K562 (cell line): ENCODE data around the gene MEX3A. TPM values are rescaled to one million over a fixed set of nuclear protein-coding genes. Genes with fewer than 3 reads are reported as not detected.

ENCODE experiments used
- BRD9 ChIP-seq: fragments of 450-650 bp; IDR thresholded peaks from 2 replicates; pipeline ENCODE4 v1.6.1; 2018; ENCODE audit warnings: low read depth; ENCODE audit not compliant: partially characterized antibody
- GMEB1 ChIP-seq: fragments of 250-450 bp; sonication (Bioruptor Pico); IDR thresholded peaks from 2 replicates; pipeline ENCODE4 v1.4.0; 2020; ENCODE audit warnings: mild to moderate bottlenecking
- HMGXB4 ChIP-seq: sonication (generic); formaldehyde crosslinking; IDR thresholded peaks from 2 replicates; pipeline ENCODE4 v1.8.1; 2023; ENCODE audit warnings: mild to moderate bottlenecking, missing genetic modification reagents
- HSF4 ChIP-seq: fragments of 250-450 bp; sonication (Bioruptor Pico); IDR thresholded peaks from 2 replicates; pipeline ENCODE4 v2.1.2; 2022; ENCODE audit warnings: mild to moderate bottlenecking, moderate library complexity, borderline replicate concordance
- MXI1 ChIP-seq: IDR thresholded peaks from 2 replicates; pipeline ENCODE4 v1.6.1; 2011; ENCODE audit warnings: low read depth, mild to moderate bottlenecking, improper control_type of control experiment, low read length
- ZNF395 ChIP-seq: fragments of 200-800 bp; sonication (Bioruptor generic); IDR thresholded peaks from 2 replicates; pipeline ENCODE4 v1.6.1; 2017; ENCODE audit warnings: missing genetic modification characterization, missing compliant biosample characterization
- ZNF512 ChIP-seq: IDR thresholded peaks from 2 replicates; pipeline ENCODE4 v1.6.1; 2016; ENCODE audit warnings: missing genetic modification characterization, missing compliant biosample characterization
- polyA plus RNA-seq, 8 experiments: library from polyadenylated mRNA; depleted of rRNA in 4 of 8; stranded (reverse) in 5 of 8; unstranded in 3 of 8; fragments of >200 nt; fragmentation: Nextera tagmentation in 2 of 8; fragmentation: Illumina TruSeq in 1 of 8; extraction: Ambion mirVana in 2 of 8; extraction: Trizol in 1 of 8; gene quantifications; 2 replicates each; pipeline versions ENCODE4 v1.2.1 to v1.2.3, GENCODE V29; 2011 to 2014; ENCODE audit warnings: inconsistent platforms in 1 of 8, missing spikeins in 1 of 8
- total RNA-seq, 7 experiments: library from RNA; depleted of rRNA in 6 of 7; stranded (reverse); fragments of >200 nt in 6 of 7; fragmentation: Illumina TruSeq in 2 of 7; extraction: Trizol in 2 of 7; gene quantifications; 2 replicates each; pipeline versions ENCODE4 v1.2.1 to v1.2.3, GENCODE V29; 2011 to 2021; ENCODE audit warnings: low replicate concordance in 1 of 7
- TF ChIP-seq, protein P1 (sequence below): fragments of 450-650 bp; IDR thresholded peaks from 2 replicates; pipeline ENCODE4 v1.7.1; 2018; ENCODE audit warnings: mild to moderate bottlenecking, low read depth; ENCODE audit not compliant: partially characterized antibody
- TF ChIP-seq, protein P2 (sequence below): fragments of 250-450 bp; sonication (Bioruptor Pico); IDR thresholded peaks from 2 replicates; pipeline ENCODE4 v1.4.0; 2020; ENCODE audit warnings: mild to moderate bottlenecking, moderate library complexity
- TF ChIP-seq, protein P3 (sequence below): fragments of 250-450 bp; sonication (Bioruptor Pico); IDR thresholded peaks from 2 replicates; pipeline ENCODE4 v1.8.0; 2021; ENCODE audit warnings: mild to moderate bottlenecking, moderate library complexity

MEX3A gene
- total and polyA plus RNA-seq, 9 of the 15 experiments (the other 6 are each of a cell fraction or from before 2014, with no cell fraction given): 0.36 to 13.7 (median 5.2) TPM

GRCh38 chr1:156054500-156055280 lies 27.6 kb downstream of the MEX3A start, which contains the start of gene LAMTOR2 (continued):
- TF ChIP-seq, protein P1, sequence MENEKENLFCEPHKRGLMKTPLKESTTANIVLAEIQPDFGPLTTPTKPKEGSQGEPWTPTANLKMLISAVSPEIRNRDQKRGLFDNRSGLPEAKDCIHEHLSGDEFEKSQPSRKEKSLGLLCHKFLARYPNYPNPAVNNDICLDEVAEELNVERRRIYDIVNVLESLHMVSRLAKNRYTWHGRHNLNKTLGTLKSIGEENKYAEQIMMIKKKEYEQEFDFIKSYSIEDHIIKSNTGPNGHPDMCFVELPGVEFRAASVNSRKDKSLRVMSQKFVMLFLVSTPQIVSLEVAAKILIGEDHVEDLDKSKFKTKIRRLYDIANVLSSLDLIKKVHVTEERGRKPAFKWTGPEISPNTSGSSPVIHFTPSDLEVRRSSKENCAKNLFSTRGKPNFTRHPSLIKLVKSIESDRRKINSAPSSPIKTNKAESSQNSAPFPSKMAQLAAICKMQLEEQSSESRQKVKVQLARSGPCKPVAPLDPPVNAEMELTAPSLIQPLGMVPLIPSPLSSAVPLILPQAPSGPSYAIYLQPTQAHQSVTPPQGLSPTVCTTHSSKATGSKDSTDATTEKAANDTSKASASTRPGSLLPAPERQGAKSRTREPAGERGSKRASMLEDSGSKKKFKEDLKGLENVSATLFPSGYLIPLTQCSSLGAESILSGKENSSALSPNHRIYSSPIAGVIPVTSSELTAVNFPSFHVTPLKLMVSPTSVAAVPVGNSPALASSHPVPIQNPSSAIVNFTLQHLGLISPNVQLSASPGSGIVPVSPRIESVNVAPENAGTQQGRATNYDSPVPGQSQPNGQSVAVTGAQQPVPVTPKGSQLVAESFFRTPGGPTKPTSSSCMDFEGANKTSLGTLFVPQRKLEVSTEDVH: peak; percentile 38
- TF ChIP-seq ZNF395 (CRISPR knock-in tag) (peak; percentile 91), BRD9 (peak; percentile 6), ZNF512 (tag) (no peak), HMGXB4 (CRISPR knock-in tag) (no peak), GMEB1 (peak; percentile 49; the same call in 1 of the 2 replicates), MXI1 (peak; percentile 96), HSF4 (CRISPR knock-in tag) (no peak)
- TF ChIP-seq, protein P2, sequence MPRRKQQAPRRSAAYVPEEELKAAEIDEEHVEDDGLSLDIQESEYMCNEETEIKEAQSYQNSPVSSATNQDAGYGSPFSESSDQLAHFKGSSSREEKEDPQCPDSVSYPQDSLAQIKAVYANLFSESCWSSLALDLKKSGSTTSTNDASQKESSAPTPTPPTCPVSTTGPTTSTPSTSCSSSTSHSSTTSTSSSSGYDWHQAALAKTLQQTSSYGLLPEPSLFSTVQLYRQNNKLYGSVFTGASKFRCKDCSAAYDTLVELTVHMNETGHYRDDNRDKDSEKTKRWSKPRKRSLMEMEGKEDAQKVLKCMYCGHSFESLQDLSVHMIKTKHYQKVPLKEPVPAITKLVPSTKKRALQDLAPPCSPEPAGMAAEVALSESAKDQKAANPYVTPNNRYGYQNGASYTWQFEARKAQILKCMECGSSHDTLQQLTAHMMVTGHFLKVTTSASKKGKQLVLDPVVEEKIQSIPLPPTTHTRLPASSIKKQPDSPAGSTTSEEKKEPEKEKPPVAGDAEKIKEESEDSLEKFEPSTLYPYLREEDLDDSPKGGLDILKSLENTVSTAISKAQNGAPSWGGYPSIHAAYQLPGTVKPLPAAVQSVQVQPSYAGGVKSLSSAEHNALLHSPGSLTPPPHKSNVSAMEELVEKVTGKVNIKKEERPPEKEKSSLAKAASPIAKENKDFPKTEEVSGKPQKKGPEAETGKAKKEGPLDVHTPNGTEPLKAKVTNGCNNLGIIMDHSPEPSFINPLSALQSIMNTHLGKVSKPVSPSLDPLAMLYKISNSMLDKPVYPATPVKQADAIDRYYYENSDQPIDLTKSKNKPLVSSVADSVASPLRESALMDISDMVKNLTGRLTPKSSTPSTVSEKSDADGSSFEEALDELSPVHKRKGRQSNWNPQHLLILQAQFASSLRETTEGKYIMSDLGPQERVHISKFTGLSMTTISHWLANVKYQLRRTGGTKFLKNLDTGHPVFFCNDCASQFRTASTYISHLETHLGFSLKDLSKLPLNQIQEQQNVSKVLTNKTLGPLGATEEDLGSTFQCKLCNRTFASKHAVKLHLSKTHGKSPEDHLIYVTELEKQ (CRISPR knock-in tag): no peak
- TF ChIP-seq, protein P3, sequence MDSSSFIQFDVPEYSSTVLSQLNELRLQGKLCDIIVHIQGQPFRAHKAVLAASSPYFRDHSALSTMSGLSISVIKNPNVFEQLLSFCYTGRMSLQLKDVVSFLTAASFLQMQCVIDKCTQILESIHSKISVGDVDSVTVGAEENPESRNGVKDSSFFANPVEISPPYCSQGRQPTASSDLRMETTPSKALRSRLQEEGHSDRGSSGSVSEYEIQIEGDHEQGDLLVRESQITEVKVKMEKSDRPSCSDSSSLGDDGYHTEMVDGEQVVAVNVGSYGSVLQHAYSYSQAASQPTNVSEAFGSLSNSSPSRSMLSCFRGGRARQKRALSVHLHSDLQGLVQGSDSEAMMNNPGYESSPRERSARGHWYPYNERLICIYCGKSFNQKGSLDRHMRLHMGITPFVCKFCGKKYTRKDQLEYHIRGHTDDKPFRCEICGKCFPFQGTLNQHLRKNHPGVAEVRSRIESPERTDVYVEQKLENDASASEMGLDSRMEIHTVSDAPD (CRISPR knock-in tag): no peak
